ENCODE data around the gene GPATCH4. TPM values are rescaled to one million over a fixed set of nuclear protein-coding genes. Genes with fewer than 3 reads are reported as not detected.

The GPATCH4 gene
- total RNA-seq, 1 experiment from 2014 or later: 37.3 TPM

DNA sequence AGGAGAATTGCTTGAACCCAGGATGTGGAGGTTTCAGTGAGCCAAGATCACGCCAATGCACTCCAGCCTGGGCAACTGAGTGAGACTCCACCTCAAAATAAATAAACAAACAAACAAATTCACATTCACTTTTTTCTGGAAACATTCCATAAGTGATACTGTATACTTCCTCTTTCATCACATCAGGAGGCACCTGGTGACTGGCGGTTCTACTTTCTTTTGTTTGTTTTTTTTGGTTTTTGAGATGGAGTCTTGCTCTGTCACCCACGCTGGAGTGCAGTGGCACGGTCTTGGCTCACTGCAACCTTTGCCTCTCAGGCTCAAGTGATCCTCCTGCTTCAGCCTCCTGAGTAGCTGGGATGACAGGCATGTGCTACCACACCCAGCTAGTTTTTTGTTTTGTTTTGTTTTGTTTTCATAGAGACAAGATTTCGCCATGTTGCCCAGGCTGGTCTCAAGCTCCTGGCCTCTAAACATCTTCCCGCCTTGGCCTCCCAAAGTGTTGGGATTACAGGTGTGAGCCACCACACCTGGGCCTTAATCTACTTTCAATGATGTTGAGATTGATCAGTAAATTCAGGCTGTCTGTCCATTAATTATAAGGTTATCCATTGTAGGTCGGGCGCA, 28.7 kb upstream of the GPATCH4 start:
- Histone ChIP-seq H3K79me2 (ENCODE audit: low read length) (no peaks in the 10 kb centered on the region), H3K9me2 (replicated peaks; ENCODE audit: low read length) (no peaks in the 10 kb centered on the region), H3K27me3 (ENCODE audit: low read length) (peaks cover 25% of the 10 kb centered on the region), H4K20me1 (ENCODE audit: low read length) (no peaks in the 10 kb centered on the region), H2AFZ (ENCODE audit: low read length) (no peak overlapping the region), H3K4me2 (ENCODE audit: low read length) (no peak overlapping the region), H3K36me3 (ENCODE audit: low read depth, low read length) (no peaks in the 10 kb centered on the region), H3K27ac (ENCODE audit: low read length) (no peak overlapping the region), H3F3A (ENCODE audit: low read length, unreplicated experiment) (no peaks in the 10 kb centered on the region), H3K9me3 (ENCODE audit: low read length) (no peaks in the 10 kb centered on the region), H3K4me3 (ENCODE audit: low read length) (no peak overlapping the region), H3K9ac (ENCODE audit: low read length) (no peak overlapping the region), H3K4me1 (ENCODE audit: insufficient read depth, low read length) (0 out of 2 replicates have a peak, but pooled peaks cover 6% of the 10 kb centered on the region)
- ChIA-PET POLR2A (ENCODE audit: unreplicated experiment) (no interaction called here), CTCF (no interaction called here)
- ATAC-seq (no peak), DNase-seq (no peak)
- intact Hi-C loops (cut with micrococcal nuclease): no loop called here
- TF ChIP-seq, protein P1, sequence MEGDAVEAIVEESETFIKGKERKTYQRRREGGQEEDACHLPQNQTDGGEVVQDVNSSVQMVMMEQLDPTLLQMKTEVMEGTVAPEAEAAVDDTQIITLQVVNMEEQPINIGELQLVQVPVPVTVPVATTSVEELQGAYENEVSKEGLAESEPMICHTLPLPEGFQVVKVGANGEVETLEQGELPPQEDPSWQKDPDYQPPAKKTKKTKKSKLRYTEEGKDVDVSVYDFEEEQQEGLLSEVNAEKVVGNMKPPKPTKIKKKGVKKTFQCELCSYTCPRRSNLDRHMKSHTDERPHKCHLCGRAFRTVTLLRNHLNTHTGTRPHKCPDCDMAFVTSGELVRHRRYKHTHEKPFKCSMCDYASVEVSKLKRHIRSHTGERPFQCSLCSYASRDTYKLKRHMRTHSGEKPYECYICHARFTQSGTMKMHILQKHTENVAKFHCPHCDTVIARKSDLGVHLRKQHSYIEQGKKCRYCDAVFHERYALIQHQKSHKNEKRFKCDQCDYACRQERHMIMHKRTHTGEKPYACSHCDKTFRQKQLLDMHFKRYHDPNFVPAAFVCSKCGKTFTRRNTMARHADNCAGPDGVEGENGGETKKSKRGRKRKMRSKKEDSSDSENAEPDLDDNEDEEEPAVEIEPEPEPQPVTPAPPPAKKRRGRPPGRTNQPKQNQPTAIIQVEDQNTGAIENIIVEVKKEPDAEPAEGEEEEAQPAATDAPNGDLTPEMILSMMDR (conservative IDR thresholded peaks at IDR 0.05; ENCODE audit: low read depth, low read length): no peak
- no TSS peak for BruUV-seq (replicated peaks)

DNA sequence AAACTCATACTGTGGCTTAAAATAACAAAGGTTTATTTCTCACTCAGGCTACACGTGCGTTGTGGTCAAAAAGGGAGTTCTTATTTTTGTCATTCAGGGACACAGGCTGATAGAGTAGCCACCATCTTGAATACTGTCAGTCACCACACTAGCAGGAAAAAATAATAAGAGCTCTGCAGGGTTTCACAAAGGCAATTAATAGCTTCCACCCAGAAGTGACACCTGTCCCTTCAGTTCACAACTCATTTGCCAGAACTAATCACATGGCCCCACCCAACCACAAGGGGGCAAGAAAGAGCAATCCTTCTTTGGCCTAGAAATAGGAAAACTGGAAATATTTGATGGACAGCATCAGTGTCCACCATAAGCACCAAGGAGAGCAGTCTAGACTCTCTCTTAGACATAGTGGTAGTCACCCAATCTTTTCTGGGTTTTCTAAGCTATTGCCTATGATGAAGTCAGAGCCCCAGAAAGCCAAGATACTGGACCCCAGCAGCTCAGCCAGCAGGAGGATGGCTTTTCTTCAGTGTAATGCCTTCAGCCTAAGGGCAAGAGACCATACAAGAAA, 26.1 kb upstream of the GPATCH4 start:
- H3K36me3 ChIP-seq (ENCODE audit: low read depth, low read length): no peaks in the 10 kb centered on the region
- H4K20me1 ChIP-seq (ENCODE audit: low read length): no peaks in the 10 kb centered on the region
- ATAC-seq (peak; percentile 68), DNase-seq (peak; percentile 88)
- H3K4me3 ChIP-seq (ENCODE audit: low read length): no peak overlapping the region
- H3K27ac ChIP-seq (ENCODE audit: low read length): no peak overlapping the region
- H3K9ac ChIP-seq (ENCODE audit: low read length): no peak overlapping the region
- TF ChIP-seq, protein P1 (conservative IDR thresholded peaks at IDR 0.05; ENCODE audit: low read depth, low read length): peak; percentile 91
- TF ChIP-seq EZH2 (IDR thresholded peaks at IDR 0.05; ENCODE audit: low read length, unreplicated experiment): no peak
- H3K4me1 ChIP-seq (ENCODE audit: insufficient read depth, low read length): 0 out of 2 replicates have a peak, but pooled peaks cover 6% of the 10 kb centered on the region
- peaks cover 28% of the 10 kb centered on the region for H3K27me3 ChIP-seq (ENCODE audit: low read length)
- ChIA-PET CTCF (interaction anchor here (0.5 to 1.4 kb wide), 6 partner anchors 21 to 181 kb away, joined by 3 to 6 read pairs (median 4); no protein-coding TSS in a partner anchor), POLR2A (ENCODE audit: unreplicated experiment) (no interaction called here)
- H3F3A ChIP-seq (ENCODE audit: low read length, unreplicated experiment): no peaks in the 10 kb centered on the region
- H3K4me2 ChIP-seq (ENCODE audit: low read length): no peak overlapping the region
- no peaks in the 10 kb centered on the region for H3K79me2 ChIP-seq (ENCODE audit: low read length)
- no peak overlapping the region for H2AFZ ChIP-seq (ENCODE audit: low read length)
- intact Hi-C loops (cut with micrococcal nuclease): loop anchor here (1.0 kb wide), 2 partner anchors 30 to 51 kb away; no protein-coding TSS in a partner anchor
- H3K9me2 ChIP-seq (replicated peaks; ENCODE audit: low read length): no peaks in the 10 kb centered on the region
- no TSS peak for BruUV-seq (replicated peaks)
- no peaks in the 10 kb centered on the region for H3K9me3 ChIP-seq (ENCODE audit: low read length)

DNA sequence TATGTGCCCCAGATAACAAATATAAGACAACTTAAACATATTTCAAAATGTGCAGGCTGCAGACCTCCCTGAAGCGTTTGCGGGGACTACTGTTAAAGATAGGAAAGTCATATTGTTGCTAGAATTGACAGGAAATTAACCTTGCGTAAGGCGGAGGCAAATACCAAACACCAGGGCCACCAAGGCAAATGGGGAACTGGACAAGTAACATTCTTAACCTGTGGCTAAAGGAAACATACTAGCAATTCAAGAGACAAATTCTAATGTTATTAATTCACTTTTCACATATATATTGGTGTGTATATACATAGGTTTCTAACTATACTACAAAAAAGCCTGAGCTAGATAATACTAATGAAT, 24.8 kb upstream of the GPATCH4 start:
- H2AFZ ChIP-seq (ENCODE audit: low read length): no peak overlapping the region
- no TSS peak for BruUV-seq (replicated peaks)
- intact Hi-C loops (cut with micrococcal nuclease): no loop called here
- H4K20me1 ChIP-seq (ENCODE audit: low read length): no peaks in the 10 kb centered on the region
- CTCF ChIA-PET: interaction anchor here (0.7 to 0.9 kb wide), 2 partner anchors 23 to 29 kb away, joined by 3 read pairs; no protein-coding TSS in a partner anchor
- H3K4me3 ChIP-seq (ENCODE audit: low read length): no peak overlapping the region
- no peaks in the 10 kb centered on the region for H3K36me3 ChIP-seq (ENCODE audit: low read depth, low read length)
- DNase-seq (no peak), ATAC-seq (no peak)
- POLR2A ChIA-PET (ENCODE audit: unreplicated experiment): no interaction called here
- 0 out of 2 replicates have a peak, but pooled peaks cover 6% of the 10 kb centered on the region for H3K4me1 ChIP-seq (ENCODE audit: insufficient read depth, low read length)
- H3K4me2 ChIP-seq (ENCODE audit: low read length): no peak overlapping the region
- no peaks in the 10 kb centered on the region for H3K9me2 ChIP-seq (replicated peaks; ENCODE audit: low read length)
- no peak overlapping the region for H3K27ac ChIP-seq (ENCODE audit: low read length)
- H3K9me3 ChIP-seq (ENCODE audit: low read length): no peaks in the 10 kb centered on the region
- TF ChIP-seq, protein P1 (conservative IDR thresholded peaks at IDR 0.05; ENCODE audit: low read depth, low read length): no peak
- TF ChIP-seq EZH2 (IDR thresholded peaks at IDR 0.05; ENCODE audit: low read length, unreplicated experiment) (no peak), EZH2phosphoT487 (IDR thresholded peaks at IDR 0.05; ENCODE audit: borderline replicate concordance, low read length) (no peak)
- H3K9ac ChIP-seq (ENCODE audit: low read length): no peak overlapping the region
- no peaks in the 10 kb centered on the region for H3K79me2 ChIP-seq (ENCODE audit: low read length)
- peaks cover 24% of the 10 kb centered on the region for H3K27me3 ChIP-seq (ENCODE audit: low read length)
- no peaks in the 10 kb centered on the region for H3F3A ChIP-seq (ENCODE audit: low read length, unreplicated experiment)

Measured in PC-3 (cell line).